Adrenal gland (tissue), 5 donors: ENCODE results near the gene ALX4.

Experiments used
- CTCF ChIP-seq, 6 experiments: fragments of 450-650 bp in 4 of 6; fragments of 200-600 bp in 2 of 6; sonication (generic) in 1 of 6; IDR thresholded peaks; 1 replicate in 5 of 6; 2 replicates in 1 of 6; pipeline versions ENCODE4 v1.5.1 to v1.8.0; 2016 to 2021; ENCODE audit warnings: antibody characterized with exemption in 6 of 6, mild to moderate bottlenecking in 2 of 6, moderate library complexity in 1 of 6
- POLR2A ChIP-seq, 2 donors: fragments of 450-650 bp; IDR thresholded peaks; one replicate each; pipeline ENCODE4 v1.6.1; 2017; ENCODE audit warnings: antibody characterized with exemption in 2 of 2, mild to moderate bottlenecking in 2 of 2, moderate library complexity in 1 of 2
- donor health status: DM: no; HTN: no; CAD: no.

GRCh38 chr11:44340656-44341055, 30.7 kb upstream of the ALX4 start:
- no peak for TF ChIP-seq CTCF (IDR thresholded peaks at IDR 0.05)
- no peak for TF ChIP-seq POLR2A (IDR thresholded peaks at IDR 0.05)
